ENCODE measurements around the gene MEA1. TPM values are rescaled to one million over a fixed set of nuclear protein-coding genes. Genes with fewer than 3 reads are reported as not detected.

MEA1 gene
- total RNA-seq = 10 to 100 TPM; 29.6 to 50.3 TPM

DNA sequence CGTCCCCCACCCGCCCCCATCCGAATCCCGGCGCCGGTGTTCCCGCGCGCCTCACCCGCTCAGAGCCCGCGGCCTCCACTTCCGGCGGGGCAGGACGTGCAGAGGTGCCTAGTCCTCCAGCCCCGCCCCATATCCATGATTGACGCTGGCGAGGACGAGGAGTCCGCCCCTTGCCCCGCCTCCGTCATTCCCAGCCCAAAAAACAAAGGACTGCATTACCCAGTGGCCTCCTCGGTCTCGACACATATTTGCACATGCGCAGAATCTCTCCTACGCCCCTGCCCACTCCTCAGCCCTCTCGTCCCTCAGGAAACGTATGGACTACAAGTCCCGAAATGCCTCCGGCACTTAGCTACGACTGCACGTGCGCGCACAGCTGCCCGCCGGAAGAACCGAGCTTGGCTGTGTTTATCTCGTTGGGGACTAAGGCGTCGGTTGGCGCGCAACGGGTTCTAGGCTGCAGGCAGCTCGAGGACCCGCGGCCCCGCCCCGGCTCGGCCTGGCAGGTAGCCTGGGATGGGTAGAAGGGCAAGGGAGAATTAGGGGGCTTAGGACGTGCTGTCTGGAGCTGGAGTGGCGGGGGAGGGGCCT is at the start of gene MEA1, which contains the start of gene KLHDC3:
MEA1 (minus strand) TSS at position 104 of the 591 bp plus-strand sequence. CDS start 133 bp downstream, outside the sequence.
KLHDC3 (plus strand) TSS at position 407 of the 591 bp plus-strand sequence. CDS start 2,944 bp downstream, outside the sequence.
- no peaks in the 10 kb centered on the region for H3K9me3 ChIP-seq
- peak within 1 kb of the TSS; percentile 88 to 90 for H3K27ac ChIP-seq
- no peak for TF ChIP-seq CTCF (IDR thresholded peaks at IDR 0.05)
- peaks cover 0 to 60% of the 10 kb centered on the region in 2 donors for H3K4me1 ChIP-seq
- peak within 1 kb of the TSS; percentile 77 to 83 for H3K4me3 ChIP-seq
- peak; percentile 99 for DNase-seq (ENCODE audit: low spot score)
- no peaks in the 10 kb centered on the region for H3K27me3 ChIP-seq
- peaks cover 46% of the 10 kb centered on the region for H3K36me3 ChIP-seq

DNA sequence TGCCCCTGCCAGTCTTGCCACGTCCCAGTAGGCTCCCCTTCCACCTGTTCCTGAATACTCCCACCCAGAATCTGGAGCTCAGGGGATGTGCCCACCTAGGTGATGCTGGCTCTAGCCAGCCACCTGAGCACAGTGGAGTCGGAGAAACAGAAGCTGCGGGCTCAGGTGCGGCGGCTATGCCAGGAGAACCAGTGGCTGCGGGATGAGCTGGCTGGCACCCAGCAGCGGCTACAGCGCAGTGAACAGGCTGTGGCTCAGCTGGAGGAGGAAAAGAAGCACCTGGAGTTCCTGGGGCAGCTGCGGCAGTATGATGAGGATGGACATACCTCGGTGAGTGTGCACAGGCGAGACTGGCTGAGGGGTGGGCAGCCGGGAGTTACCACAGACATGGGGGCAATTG is 49.1 kb upstream of the MEA1 start:
- H3K4me1 ChIP-seq = peaks cover 0 to 41% of the 10 kb centered on the region in 2 donors
- no peak overlapping the region for H3K4me3 ChIP-seq
- H3K27me3 ChIP-seq = no peaks in the 10 kb centered on the region
- H3K9me3 ChIP-seq = no peaks in the 10 kb centered on the region
- no peak for TF ChIP-seq CTCF (IDR thresholded peaks at IDR 0.05)
- peak overlapping the region in 1 of 2 donors; percentile 95 for H3K27ac ChIP-seq
- H3K36me3 ChIP-seq = peaks cover 41% of the 10 kb centered on the region
- DNase-seq (ENCODE audit: low spot score) = no peak

DNA sequence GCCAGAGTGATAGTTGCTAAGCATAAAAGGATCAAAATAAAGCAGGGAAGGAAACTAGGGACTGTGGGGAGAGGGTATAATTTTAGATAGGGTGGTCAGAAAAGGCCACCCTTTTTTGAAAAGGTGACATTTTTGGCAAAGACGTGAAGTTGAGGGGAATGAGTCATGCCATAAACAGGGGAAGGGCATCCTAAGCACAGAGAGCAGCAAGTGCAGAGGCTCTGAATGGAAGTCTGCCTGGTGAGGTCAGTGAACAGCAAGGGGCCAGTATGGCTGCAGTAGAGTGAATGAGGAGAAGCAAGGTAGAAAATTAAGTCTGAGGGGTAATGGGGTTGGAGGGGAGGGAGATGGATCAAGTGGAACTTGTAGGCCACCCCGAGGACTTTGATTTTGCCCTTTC is 48.1 kb upstream of the MEA1 start:
- H3K4me3 ChIP-seq = no peak overlapping the region
- TF ChIP-seq CTCF (IDR thresholded peaks at IDR 0.05) = no peak
- H3K27ac ChIP-seq = peak overlapping the region; percentile 35 to 95
- H3K4me1 ChIP-seq = peaks cover 0 to 46% of the 10 kb centered on the region in 2 donors
- peaks cover 49% of the 10 kb centered on the region for H3K36me3 ChIP-seq
- H3K27me3 ChIP-seq = no peaks in the 10 kb centered on the region
- no peak for DNase-seq (ENCODE audit: low spot score)
- H3K9me3 ChIP-seq = no peaks in the 10 kb centered on the region

DNA sequence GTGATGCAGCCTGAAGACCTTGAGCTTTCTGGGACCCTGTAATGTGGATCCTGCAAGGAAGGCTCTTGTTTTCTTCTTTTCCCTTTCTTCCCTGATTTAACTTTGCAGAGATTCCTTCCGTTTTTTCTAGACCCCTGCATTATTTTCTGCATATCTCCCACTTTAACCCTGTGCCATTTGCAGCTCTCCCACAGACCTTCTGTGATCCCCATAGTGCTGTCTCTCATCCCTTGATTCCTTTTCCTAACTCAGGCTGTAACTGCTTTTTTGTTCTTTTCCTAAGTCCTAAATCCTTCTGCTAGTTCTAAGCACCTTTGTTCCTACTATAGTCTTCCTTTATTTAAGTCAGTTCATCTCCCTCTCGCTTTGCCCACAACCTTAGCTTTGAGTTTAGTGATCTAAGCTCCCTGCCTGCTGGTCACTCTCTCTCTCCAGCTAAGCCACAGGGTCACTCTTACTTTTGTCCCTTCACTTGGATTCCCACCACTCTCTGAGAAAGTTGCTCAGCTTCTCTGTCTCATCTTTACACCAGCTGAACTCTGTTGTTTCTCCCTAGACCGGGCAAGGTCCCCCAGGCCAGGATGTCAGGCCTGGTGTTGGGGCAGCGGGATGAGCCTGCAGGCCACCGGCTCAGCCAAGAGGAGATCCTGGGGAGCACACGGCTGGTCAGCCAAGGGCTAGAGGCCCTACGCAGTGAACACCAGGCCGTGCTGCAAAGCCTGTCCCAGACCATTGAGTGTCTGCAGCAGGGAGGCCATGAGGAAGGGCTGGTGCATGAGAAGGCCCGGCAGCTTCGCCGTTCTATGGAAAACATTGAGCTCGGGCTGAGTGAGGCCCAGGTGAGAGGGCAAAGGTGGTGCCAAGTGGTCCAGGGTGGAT is 47.2 kb upstream of the MEA1 start:
- peak overlapping the region in 1 of 2 donors; percentile 95 for H3K4me3 ChIP-seq
- no peaks in the 10 kb centered on the region for H3K9me3 ChIP-seq
- peak overlapping the region; percentile 94 to 95 for H3K27ac ChIP-seq
- H3K36me3 ChIP-seq = peaks cover 48% of the 10 kb centered on the region
- H3K27me3 ChIP-seq = no peaks in the 10 kb centered on the region
- DNase-seq (ENCODE audit: low spot score) = no peak
- peaks cover 0 to 46% of the 10 kb centered on the region in 2 donors for H3K4me1 ChIP-seq
- TF ChIP-seq CTCF (IDR thresholded peaks at IDR 0.05) = no peak

DNA sequence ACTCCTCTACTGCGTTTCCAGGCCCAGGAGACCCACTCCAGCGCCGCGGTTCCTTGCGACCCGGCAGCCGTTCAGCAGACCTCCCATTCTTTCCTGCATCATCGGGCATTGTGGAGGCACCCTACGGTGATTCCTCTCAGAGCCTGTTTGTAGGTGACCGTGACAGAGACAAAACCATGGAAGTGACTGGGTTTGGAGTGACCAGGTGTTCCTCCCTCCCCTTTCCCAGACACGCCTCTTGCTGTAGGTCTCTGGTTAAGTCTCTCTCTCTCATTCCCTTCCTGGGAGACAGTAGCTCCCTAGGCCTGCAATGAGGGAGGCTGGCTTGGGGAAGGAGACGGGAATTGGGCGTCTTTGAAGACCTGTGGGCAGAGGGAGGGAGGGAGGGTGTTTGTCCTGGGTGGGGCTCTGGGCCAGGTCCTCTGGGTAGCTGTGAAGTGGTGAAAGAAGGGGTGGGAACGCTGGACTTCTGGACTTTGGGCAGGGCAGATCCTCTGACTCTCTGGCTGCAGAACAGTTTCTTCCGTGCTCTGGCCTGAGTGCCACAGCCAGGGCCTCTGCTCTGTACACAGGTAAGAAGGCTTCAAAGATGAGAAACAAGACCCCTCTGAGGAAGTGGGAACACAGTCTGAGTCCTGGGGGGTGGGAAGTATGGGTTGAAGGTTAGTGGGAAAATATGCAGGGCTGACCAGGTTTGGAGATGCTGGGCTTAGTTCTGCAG is 46.4 kb upstream of the MEA1 start:
- H3K27ac ChIP-seq = peak overlapping the region; percentile 94 to 95
- no peak for TF ChIP-seq CTCF (IDR thresholded peaks at IDR 0.05)
- H3K27me3 ChIP-seq = no peaks in the 10 kb centered on the region
- H3K4me3 ChIP-seq = peak overlapping the region; percentile 95 to 98
- H3K4me1 ChIP-seq = peaks cover 0 to 46% of the 10 kb centered on the region in 2 donors
- no peaks in the 10 kb centered on the region for H3K9me3 ChIP-seq
- no peak for DNase-seq (ENCODE audit: low spot score)
- H3K36me3 ChIP-seq = peaks cover 47% of the 10 kb centered on the region

Data from right atrium auricular region (tissue), 2 donors.